SJCRH30 (cell line): Measurements from ENCODE around the gene JAM2. TPM values are rescaled to one million over a fixed set of nuclear protein-coding genes. Genes with fewer than 3 reads are reported as not detected.

Experiments used
- DNase-seq, 2 experiments: peaks; one replicate each; pipeline ENCODE4 v3.0.0-alpha.2; 2015 to 2020
- H3K27ac ChIP-seq: fragments of 250-450 bp; sonication (Bioruptor Pico); 2 replicates; pipeline ENCODE4 v1.5.1; 2020; ENCODE audit warnings: mild to moderate bottlenecking, moderate library complexity
- H3K27me3 ChIP-seq: fragments of 250-450 bp; sonication (Bioruptor Pico); 2 replicates; pipeline ENCODE4 v1.5.1; 2020; ENCODE audit warnings: mild to moderate bottlenecking, moderate library complexity
- H3K36me3 ChIP-seq: fragments of 250-450 bp; sonication (Bioruptor Pico); 2 replicates; pipeline ENCODE4 v1.5.1; 2020; ENCODE audit warnings: mild to moderate bottlenecking, moderate library complexity
- H3K4me1 ChIP-seq: fragments of 250-450 bp; sonication (Bioruptor Pico); 2 replicates; pipeline ENCODE4 v1.5.1; 2020; ENCODE audit warnings: mild to moderate bottlenecking, moderate library complexity
- H3K4me3 ChIP-seq: fragments of 250-450 bp; sonication (Bioruptor Pico); 2 replicates; pipeline ENCODE4 v1.5.1; 2020; ENCODE audit warnings: mild to moderate bottlenecking, moderate library complexity
- H3K9me3 ChIP-seq: fragments of 250-450 bp; sonication (Bioruptor Pico); replicated peaks from 2 replicates; pipeline ENCODE4 v1.5.1; 2020; ENCODE audit warnings: mild to moderate bottlenecking, moderate library complexity
- total RNA-seq: library from RNA; depleted of rRNA; stranded (reverse); fragments of >200 nt; shearing (Covaris generic); gene quantifications from 2 replicates; pipeline ENCODE4 v1.2.3, GENCODE V29; 2014

The JAM2 gene
- total RNA-seq, 1 experiment from 2014 or later, result 17.6 TPM

- no peaks in the 10 kb centered on the region for H3K27me3 ChIP-seq
- DNase-seq, result no peak
- no peak overlapping the region for H3K4me3 ChIP-seq
- no peaks in the 10 kb centered on the region for H3K9me3 ChIP-seq
- no peaks in the 10 kb centered on the region for H3K4me1 ChIP-seq
- no peak overlapping the region for H3K27ac ChIP-seq
- H3K36me3 ChIP-seq, result peaks cover 50% of the 10 kb centered on the region
These were observed 82.9 kb downstream of the JAM2 start for GRCh38 chr21:25721987-25722386.

- Histone ChIP-seq H3K27me3 (no peaks in the 10 kb centered on the region), H3K4me1 (no peaks in the 10 kb centered on the region), H3K4me3 (no peak overlapping the region), H3K9me3 (no peaks in the 10 kb centered on the region), H3K36me3 (peaks cover 52% of the 10 kb centered on the region), H3K27ac (no peak overlapping the region)
- DNase-seq, result no peak
These were observed 83.6 kb downstream of the JAM2 start for GRCh38 chr21:25722631-25723030.

- Histone ChIP-seq H3K36me3 (peaks cover 39% of the 10 kb centered on the region), H3K27me3 (no peaks in the 10 kb centered on the region), H3K4me1 (peaks cover 6% of the 10 kb centered on the region), H3K27ac (no peak overlapping the region), H3K9me3 (no peaks in the 10 kb centered on the region), H3K4me3 (no peak overlapping the region)
- DNase-seq, result no peak
These were observed 93.2 kb downstream of the JAM2 start for GRCh38 chr21:25732091-25732760.

GRCh38 chr21:25733859-25734653 lies 95.0 kb downstream of the JAM2 start:
- Histone ChIP-seq H3K4me1 (peaks cover 16% of the 10 kb centered on the region), H3K27ac (peak overlapping the region; percentile 99), H3K4me3 (peak overlapping the region; percentile 92), H3K36me3 (peaks cover 20% of the 10 kb centered on the region), H3K9me3 (no peaks in the 10 kb centered on the region), H3K27me3 (no peaks in the 10 kb centered on the region)
- DNase-seq, result peak; percentile 18 to 49

GRCh38 chr21:25734654-25734903 lies 95.5 kb downstream of the JAM2 start:
- H3K36me3 ChIP-seq, result peaks cover 15% of the 10 kb centered on the region
- H3K27me3 ChIP-seq, result no peaks in the 10 kb centered on the region
- no peaks in the 10 kb centered on the region for H3K9me3 ChIP-seq
- H3K4me3 ChIP-seq, result peak overlapping the region; percentile 92
- peak overlapping the region; percentile 99 for H3K27ac ChIP-seq
- DNase-seq, result no peak
- peaks cover 16% of the 10 kb centered on the region for H3K4me1 ChIP-seq

GRCh38 chr21:25734904-25735645 lies 96.0 kb downstream of the JAM2 start, which contains the start of the genes ATP5PF and GABPA:
ATP5PF (minus strand) TSS chr21:25734904; CDS start chr21:25729794, 5,110 bp downstream.
GABPA (plus strand) TSS chr21:25734972; CDS start chr21:25741599, 6,627 bp downstream.
- H3K27ac ChIP-seq, result peak within 1 kb of the TSS; percentile 99
- H3K4me3 ChIP-seq, result peak within 1 kb of the TSS; percentile 92
- H3K4me1 ChIP-seq, result peaks cover 16% of the 10 kb centered on the region
- peak; percentile 98 to 99 for DNase-seq
- H3K9me3 ChIP-seq, result no peaks in the 10 kb centered on the region
- H3K27me3 ChIP-seq, result no peaks in the 10 kb centered on the region
- peaks cover 10% of the 10 kb centered on the region; the same call in 1 of the 2 replicates for H3K36me3 ChIP-seq

GRCh38 chr21:25735646-25736597 lies 96.9 kb downstream of the JAM2 start:
- peak overlapping the region; percentile 99 for H3K27ac ChIP-seq

GRCh38 chr21:25737421-25737820 lies 98.4 kb downstream of the JAM2 start:
- Histone ChIP-seq H3K27me3 (no peaks in the 10 kb centered on the region), H3K4me1 (peaks cover 16% of the 10 kb centered on the region), H3K27ac (peak overlapping the region; percentile 99), H3K4me3 (peak overlapping the region; percentile 92), H3K9me3 (no peaks in the 10 kb centered on the region), H3K36me3 (peaks cover 11% of the 10 kb centered on the region)
- no peak for DNase-seq

More at GRCh38 chr21:25735646-25736597, 96.9 kb downstream of the JAM2 start:
- no peaks in the 10 kb centered on the region for H3K27me3 ChIP-seq
- peak; percentile 93 to 94 for DNase-seq
- peaks cover 16% of the 10 kb centered on the region for H3K4me1 ChIP-seq
- H3K4me3 ChIP-seq, result peak overlapping the region; percentile 92
- H3K36me3 ChIP-seq, result peaks cover 4% of the 10 kb centered on the region; the same call in 1 of the 2 replicates
- no peaks in the 10 kb centered on the region for H3K9me3 ChIP-seq

- Histone ChIP-seq H3K27ac (no peak overlapping the region), H3K36me3 (peaks cover 37% of the 10 kb centered on the region), H3K9me3 (no peaks in the 10 kb centered on the region), H3K27me3 (no peaks in the 10 kb centered on the region), H3K4me3 (no peak overlapping the region), H3K4me1 (peaks cover 3% of the 10 kb centered on the region)
- DNase-seq, result no peak
These were observed 103.8 kb downstream of the JAM2 start for GRCh38 chr21:25742900-25743299.

GRCh38 chr21:25744854-25745253 lies 105.8 kb downstream of the JAM2 start:
- DNase-seq, result no peak
- Histone ChIP-seq H3K4me1 (peaks cover 10% of the 10 kb centered on the region), H3K9me3 (no peaks in the 10 kb centered on the region), H3K27ac (no peak overlapping the region), H3K4me3 (no peak overlapping the region), H3K27me3 (no peaks in the 10 kb centered on the region), H3K36me3 (peaks cover 45% of the 10 kb centered on the region)

GRCh38 chr21:25750085-25750484 lies 111.0 kb downstream of the JAM2 start:
- peak overlapping the region; percentile 95 for H3K27ac ChIP-seq
- peaks cover 45% of the 10 kb centered on the region for H3K36me3 ChIP-seq

GRCh38 chr21:25752416-25752815 lies 113.4 kb downstream of the JAM2 start:
- Histone ChIP-seq H3K9me3 (peaks cover 3% of the 10 kb centered on the region; the same call in 1 of the 2 replicates), H3K36me3 (peaks cover 35% of the 10 kb centered on the region)
- DNase-seq, result no peak

More at GRCh38 chr21:25750085-25750484, 111.0 kb downstream of the JAM2 start:
- H3K27me3 ChIP-seq, result no peaks in the 10 kb centered on the region
- DNase-seq, result peak; percentile 97 to 99
- H3K4me1 ChIP-seq, result peaks cover 31% of the 10 kb centered on the region
- H3K4me3 ChIP-seq, result no peak overlapping the region
- no peaks in the 10 kb centered on the region for H3K9me3 ChIP-seq

GRCh38 chr21:25756190-25756932 lies 117.3 kb downstream of the JAM2 start:
- Histone ChIP-seq H3K27ac (no peak overlapping the region), H3K27me3 (no peaks in the 10 kb centered on the region), H3K4me1 (peaks cover 10% of the 10 kb centered on the region)

More at GRCh38 chr21:25752416-25752815, 113.4 kb downstream of the JAM2 start:
- H3K4me1 ChIP-seq, result peaks cover 31% of the 10 kb centered on the region
- no peak overlapping the region for H3K27ac ChIP-seq
- H3K4me3 ChIP-seq, result no peak overlapping the region
- no peaks in the 10 kb centered on the region for H3K27me3 ChIP-seq

More at GRCh38 chr21:25756190-25756932, 117.3 kb downstream of the JAM2 start:
- DNase-seq, result no peak
- H3K4me3 ChIP-seq, result no peak overlapping the region
- H3K9me3 ChIP-seq, result peaks cover 3% of the 10 kb centered on the region; the same call in 1 of the 2 replicates
- peaks cover 59% of the 10 kb centered on the region for H3K36me3 ChIP-seq
